ENCODE measurements around the gene GABRA1. TPM values are rescaled to one million over a fixed set of nuclear protein-coding genes. Genes with fewer than 3 reads are reported as not detected.

Gene GABRA1
- total and polyA plus RNA-seq, 2 donors (not counting 3 experiments of a cell fraction or from before 2014, with no cell fraction given) = not detected

GRCh38 chr5:161925960-161926359 lies 78.0 kb downstream of the GABRA1 start:
- BruUV-seq (replicated peaks) = no TSS peak
- ChIA-PET POLR2A (no interaction called here), CTCF (no interaction called here)
- Histone ChIP-seq H3K79me2 (ENCODE audit: control insufficient read depth, insufficient read depth, low read length) (no peaks in the 10 kb centered on the region), H3K9ac (replicated peaks; ENCODE audit: extremely low read depth, insufficient read depth, low read length) (no peak overlapping the region), H3K4me1 (ENCODE audit: control insufficient read depth, extremely low read depth, insufficient read depth, low read length) (no peaks in the 10 kb centered on the region), H3K36me3 (ENCODE audit: control insufficient read depth in 2 of 2, extremely low read depth in 1 of 2, insufficient read depth in 2 of 2, low read length in 2 of 2) (no peaks in the 10 kb centered on the region), H3K9me1 (replicated peaks; ENCODE audit: control insufficient read depth, extremely low read depth, insufficient read depth, low read length) (no peaks in the 10 kb centered on the region), H3K27ac (ENCODE audit: insufficient read depth, low read depth, low read length) (no peak overlapping the region), H3K4me3 (replicated peaks in 1 of 3; ENCODE audit: insufficient read depth in 1 of 3, low read depth in 1 of 3, low read length in 3 of 3) (no peak overlapping the region), H2AFZ (ENCODE audit: low read depth, low read length) (no peak overlapping the region), H4K20me1 (replicated peaks; ENCODE audit: control insufficient read depth, extremely low read depth, insufficient read depth, low read length) (no peaks in the 10 kb centered on the region), H3K9me3 (replicated peaks; ENCODE audit: control insufficient read depth, insufficient read depth, low read length) (no peaks in the 10 kb centered on the region), H3K27me3 (ENCODE audit: control insufficient read depth in 2 of 2, insufficient read depth in 2 of 2, low read length in 2 of 2) (no peaks in the 10 kb centered on the region), H3K4me2 (ENCODE audit: insufficient read depth, low read length) (no peak overlapping the region)
- dilution Hi-C loops (cut with MboI; ENCODE audit: extremely low pct_ligation_motif_present, low sequenced_read_pairs) (no loop called here), intact Hi-C loops (cut with micrococcal nuclease) (no loop called here)
- FAIRE-seq (no peak), DNase-seq (ENCODE audit: low read depth, low spot score) (no peak)
- TF ChIP-seq JUN (IDR thresholded peaks at IDR 0.05; ENCODE audit: borderline replicate concordance, insufficient read depth, insufficient read length, low read depth) (no peak), FOS (IDR thresholded peaks at IDR 0.05; ENCODE audit: borderline replicate concordance, insufficient read depth, low read length) (no peak), MYC (IDR thresholded peaks at IDR 0.05; ENCODE audit: low read depth, low read length) (no peak), EZH2 (IDR thresholded peaks at IDR 0.05; ENCODE audit: borderline replicate concordance, low read depth, low read length, severe bottlenecking) (no peak), MAX (IDR thresholded peaks at IDR 0.05; ENCODE audit: insufficient read depth, insufficient read length) (no peak), CTCF (IDR thresholded peaks at IDR 0.05; ENCODE audit: extremely low read depth in 1 of 2, insufficient read depth in 1 of 2, low read depth in 1 of 2, low read length in 2 of 2) (no peak), GATA2 (IDR thresholded peaks at IDR 0.05; ENCODE audit: insufficient read depth, insufficient read length, low read depth, low read length) (no peak), POLR2AphosphoS5 (IDR thresholded peaks at IDR 0.05; ENCODE audit: insufficient read depth, low read depth, low read length) (no peak), POLR2A (IDR thresholded peaks at IDR 0.05; ENCODE audit: low read depth, low read length) (no peak)

All from endothelial cell of umbilical vein (primary cell).